Hepatic stellate cell (primary cell): ENCODE data around the gene LST1.
A peak's percentile ranks its signal among the peaks of the same experiment; 100 is the strongest.

Source experiments
- DNase-seq: peaks from one replicate; pipeline ENCODE4 v3.0.0; 2011; ENCODE audit warnings: low spot score

LST1 gene

DNA sequence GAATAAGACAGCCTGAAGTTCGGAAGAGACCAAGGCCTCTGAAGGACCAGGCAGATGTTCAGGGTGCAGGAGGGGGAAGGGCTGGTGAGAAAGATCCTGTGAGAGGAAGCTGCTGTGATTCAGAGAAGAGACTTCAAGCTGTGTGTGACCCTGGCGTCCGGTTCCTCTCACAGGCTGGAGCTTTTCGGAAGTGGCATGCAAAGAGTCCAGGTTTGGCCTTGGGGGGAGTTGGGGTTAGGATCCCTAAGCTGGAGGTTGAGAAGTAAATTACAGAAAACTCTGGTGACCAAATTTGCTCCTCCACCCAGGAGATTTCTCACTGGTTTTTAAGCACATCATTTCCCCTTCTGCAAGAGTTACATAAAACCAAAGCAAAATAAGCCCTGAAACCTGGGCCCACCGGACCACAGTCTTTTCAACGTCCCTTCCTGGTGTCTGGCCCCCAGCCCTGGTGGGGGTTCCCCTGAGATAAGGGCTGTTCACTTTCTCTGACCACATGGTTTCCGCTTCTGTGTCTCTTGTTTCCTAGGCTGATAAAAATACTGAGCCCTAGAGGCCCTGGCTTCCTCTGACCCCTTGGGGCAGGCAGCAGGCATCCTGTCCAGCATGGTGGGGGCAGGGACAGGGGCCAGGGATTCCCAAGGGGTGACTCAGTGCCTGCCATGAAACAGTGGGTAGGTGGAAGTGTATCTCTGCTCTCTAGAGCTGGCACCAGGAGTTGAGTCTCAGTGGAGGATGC is 25.9 kb upstream of the LST1 start:
- peak; percentile 72 for DNase-seq

DNA sequence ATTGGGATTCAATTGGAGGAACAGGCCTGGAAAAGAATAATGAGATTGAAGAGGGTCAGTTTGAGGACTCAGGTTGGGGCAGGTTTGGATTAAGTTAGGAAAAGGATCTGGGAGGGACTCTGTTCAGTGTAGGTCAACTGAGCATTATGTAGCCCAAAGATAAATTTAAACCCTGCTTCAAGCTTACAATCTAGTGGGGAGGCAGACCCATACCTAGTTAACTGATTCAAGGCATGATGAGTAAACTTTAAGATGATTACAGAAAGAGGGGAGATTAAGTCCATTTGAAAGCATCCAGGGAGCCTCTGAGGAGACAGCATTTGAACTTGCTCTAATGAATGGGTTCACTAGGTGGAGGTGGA is 25.4 kb upstream of the LST1 start:
- DNase-seq = no peak

DNA sequence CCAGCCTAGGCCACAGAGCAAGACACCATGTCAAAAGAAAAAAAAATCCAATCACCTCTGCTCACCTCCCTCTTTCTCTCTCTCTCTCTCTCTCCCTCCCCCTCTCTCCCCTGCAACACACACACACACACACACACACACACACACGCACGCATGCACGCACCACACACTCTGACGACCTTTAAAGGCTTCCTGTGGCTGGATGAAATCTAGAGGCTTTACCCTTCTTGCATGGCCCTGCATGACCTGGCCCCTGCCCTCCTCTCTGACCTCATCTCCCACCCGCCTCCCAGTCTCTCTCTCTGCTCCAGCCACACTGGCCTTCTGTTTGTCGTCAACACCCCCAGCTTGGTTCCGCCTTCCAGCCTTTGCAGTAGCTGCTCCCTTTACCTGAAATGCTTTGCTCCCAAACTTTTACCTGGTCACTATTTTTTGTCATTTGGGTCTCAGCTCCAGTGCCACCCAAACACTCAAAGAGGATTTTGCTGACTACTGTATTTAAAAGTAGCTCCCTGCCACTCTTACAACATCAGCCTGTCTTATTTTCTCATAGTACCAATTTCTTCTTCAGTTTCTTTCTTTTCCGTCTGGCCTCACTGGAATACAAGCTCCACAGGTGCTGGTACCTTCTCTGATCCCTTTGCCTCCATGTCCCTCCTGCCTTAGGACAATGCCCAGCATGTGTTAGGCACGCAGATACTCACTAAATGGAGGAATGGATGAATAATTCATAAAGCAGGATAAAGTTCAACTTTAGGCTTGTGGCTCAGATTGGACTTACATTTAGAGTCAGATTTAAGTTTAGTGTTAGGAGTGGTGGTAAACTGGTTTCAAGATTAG is 18.3 kb upstream of the LST1 start:
- DNase-seq = no peak

GRCh38 chr6:31568537-31568961 is 17.5 kb upstream of the LST1 start:
- DNase-seq = no peak

DNA sequence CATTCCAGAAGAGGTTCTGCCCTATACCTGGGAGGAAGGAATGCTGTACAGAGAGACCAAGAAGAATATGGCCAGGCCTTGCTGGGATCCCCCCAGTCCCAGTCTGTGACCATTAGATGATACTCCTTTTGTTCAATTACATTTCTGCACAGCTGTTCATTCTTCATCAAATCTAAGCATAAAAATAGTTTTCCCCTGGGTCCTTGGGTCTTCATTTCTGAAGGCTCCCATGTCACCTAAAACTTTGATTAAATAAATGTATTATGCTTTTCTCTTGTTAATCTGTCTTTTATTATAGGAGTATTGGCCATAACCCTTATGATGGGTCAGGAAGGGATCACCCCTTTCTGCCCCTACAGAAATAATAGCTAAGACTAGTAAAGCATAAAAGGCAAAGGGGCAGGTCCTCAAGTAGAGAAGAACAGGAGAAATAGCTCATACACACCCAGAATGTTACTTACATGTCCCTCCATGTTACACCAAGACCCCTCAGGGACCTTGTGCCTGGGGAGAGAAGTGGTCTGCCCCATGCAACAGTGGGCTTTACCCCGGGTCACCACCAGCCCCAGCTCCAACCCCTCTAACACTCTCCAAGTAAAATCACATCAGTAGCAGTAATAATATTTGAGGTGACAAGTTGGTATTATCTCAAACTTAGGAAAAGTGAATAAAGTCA is 16.1 kb upstream of the LST1 start:
- no peak for DNase-seq

DNA sequence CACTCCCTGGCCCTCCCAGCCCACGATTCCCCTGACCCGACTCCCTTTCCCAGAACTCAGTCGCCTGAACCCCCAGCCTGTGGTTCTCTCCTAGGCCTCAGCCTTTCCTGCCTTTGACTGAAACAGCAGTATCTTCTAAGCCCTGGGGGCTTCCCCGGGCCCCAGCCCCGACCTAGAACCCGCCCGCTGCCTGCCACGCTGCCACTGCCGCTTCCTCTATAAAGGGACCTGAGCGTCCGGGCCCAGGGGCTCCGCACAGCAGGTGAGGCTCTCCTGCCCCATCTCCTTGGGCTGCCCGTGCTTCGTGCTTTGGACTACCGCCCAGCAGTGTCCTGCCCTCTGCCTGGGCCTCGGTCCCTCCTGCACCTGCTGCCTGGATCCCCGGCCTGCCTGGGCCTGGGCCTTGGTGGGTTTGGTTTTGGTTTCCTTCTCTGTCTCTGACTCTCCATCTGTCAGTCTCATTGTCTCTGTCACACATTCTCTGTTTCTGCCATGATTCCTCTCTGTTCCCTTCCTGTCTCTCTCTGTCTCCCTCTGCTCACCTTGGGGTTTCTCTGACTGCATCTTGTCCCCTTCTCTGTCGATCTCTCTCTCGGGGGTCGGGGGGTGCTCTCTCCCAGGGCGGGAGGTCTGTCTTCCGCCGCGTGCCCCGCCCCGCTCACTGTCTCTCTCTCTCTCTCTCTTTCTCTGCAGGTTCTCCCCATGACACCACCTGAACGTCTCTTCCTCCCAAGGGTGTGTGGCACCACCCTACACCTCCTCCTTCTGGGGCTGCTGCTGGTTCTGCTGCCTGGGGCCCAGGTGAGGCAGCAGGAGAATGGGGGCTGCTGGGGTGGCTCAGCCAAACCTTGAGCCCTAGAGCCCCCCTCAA is 13.8 kb upstream of the LST1 start, which contains the start of gene LTA:
Gene LTA (plus strand): TSS at position 249 of the 871 bp plus-strand sequence. CDS start 454 bp downstream, at position 703.
- no peak for DNase-seq

DNA sequence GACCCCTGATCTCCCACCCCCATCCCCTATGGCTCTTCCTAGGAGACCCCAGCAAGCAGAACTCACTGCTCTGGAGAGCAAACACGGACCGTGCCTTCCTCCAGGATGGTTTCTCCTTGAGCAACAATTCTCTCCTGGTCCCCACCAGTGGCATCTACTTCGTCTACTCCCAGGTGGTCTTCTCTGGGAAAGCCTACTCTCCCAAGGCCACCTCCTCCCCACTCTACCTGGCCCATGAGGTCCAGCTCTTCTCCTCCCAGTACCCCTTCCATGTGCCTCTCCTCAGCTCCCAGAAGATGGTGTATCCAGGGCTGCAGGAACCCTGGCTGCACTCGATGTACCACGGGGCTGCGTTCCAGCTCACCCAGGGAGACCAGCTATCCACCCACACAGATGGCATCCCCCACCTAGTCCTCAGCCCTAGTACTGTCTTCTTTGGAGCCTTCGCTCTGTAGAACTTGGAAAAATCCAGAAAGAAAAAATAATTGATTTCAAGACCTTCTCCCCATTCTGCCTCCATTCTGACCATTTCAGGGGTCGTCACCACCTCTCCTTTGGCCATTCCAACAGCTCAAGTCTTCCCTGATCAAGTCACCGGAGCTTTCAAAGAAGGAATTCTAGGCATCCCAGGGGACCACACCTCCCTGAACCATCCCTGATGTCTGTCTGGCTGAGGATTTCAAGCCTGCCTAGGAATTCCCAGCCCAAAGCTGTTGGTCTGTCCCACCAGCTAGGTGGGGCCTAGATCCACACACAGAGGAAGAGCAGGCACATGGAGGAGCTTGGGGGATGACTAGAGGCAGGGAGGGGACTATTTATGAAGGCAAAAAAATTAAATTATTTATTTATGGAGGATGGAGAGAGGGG is 12.6 kb upstream of the LST1 start:
- DNase-seq = no peak

DNA sequence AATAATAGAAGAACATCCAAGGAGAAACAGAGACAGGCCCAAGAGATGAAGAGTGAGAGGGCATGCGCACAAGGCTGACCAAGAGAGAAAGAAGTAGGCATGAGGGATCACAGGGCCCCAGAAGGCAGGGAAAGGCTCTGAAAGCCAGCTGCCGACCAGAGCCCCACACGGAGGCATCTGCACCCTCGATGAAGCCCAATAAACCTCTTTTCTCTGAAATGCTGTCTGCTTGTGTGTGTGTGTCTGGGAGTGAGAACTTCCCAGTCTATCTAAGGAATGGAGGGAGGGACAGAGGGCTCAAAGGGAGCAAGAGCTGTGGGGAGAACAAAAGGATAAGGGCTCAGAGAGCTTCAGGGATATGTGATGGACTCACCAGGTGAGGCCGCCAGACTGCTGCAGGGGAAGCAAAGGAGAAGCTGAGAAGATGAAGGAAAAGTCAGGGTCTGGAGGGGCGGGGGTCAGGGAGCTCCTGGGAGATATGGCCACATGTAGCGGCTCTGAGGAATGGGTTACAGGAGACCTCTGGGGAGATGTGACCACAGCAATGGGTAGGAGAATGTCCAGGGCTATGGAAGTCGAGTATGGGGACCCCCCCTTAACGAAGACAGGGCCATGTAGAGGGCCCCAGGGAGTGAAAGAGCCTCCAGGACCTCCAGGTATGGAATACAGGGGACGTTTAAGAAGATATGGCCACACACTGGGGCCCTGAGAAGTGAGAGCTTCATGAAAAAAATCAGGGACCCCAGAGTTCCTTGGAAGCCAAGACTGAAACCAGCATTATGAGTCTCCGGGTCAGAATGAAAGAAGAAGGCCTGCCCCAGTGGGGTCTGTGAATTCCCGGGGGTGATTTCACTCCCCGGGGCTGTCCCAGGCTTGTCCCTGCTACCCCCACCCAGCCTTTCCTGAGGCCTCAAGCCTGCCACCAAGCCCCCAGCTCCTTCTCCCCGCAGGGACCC is 11.7 kb upstream of the LST1 start:
- DNase-seq = no peak

- DNase-seq = no peak
Observed at GRCh38 chr6:31575335-31575901, 10.7 kb upstream of the LST1 start, which contains the start of gene TNF. Gene TNF (plus strand): TSS chr6:31575565. CDS start chr6:31575742, 177 bp downstream.

- DNase-seq = no peak
Observed at GRCh38 chr6:31575952-31576685, 10.0 kb upstream of the LST1 start.

DNA sequence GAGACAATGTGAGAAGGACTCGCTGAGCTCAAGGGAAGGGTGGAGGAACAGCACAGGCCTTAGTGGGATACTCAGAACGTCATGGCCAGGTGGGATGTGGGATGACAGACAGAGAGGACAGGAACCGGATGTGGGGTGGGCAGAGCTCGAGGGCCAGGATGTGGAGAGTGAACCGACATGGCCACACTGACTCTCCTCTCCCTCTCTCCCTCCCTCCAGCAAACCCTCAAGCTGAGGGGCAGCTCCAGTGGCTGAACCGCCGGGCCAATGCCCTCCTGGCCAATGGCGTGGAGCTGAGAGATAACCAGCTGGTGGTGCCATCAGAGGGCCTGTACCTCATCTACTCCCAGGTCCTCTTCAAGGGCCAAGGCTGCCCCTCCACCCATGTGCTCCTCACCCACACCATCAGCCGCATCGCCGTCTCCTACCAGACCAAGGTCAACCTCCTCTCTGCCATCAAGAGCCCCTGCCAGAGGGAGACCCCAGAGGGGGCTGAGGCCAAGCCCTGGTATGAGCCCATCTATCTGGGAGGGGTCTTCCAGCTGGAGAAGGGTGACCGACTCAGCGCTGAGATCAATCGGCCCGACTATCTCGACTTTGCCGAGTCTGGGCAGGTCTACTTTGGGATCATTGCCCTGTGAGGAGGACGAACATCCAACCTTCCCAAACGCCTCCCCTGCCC is 9.0 kb upstream of the LST1 start:
- DNase-seq = no peak

DNA sequence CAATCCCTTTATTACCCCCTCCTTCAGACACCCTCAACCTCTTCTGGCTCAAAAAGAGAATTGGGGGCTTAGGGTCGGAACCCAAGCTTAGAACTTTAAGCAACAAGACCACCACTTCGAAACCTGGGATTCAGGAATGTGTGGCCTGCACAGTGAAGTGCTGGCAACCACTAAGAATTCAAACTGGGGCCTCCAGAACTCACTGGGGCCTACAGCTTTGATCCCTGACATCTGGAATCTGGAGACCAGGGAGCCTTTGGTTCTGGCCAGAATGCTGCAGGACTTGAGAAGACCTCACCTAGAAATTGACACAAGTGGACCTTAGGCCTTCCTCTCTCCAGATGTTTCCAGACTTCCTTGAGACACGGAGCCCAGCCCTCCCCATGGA is 8.5 kb upstream of the LST1 start:
- DNase-seq = no peak

DNA sequence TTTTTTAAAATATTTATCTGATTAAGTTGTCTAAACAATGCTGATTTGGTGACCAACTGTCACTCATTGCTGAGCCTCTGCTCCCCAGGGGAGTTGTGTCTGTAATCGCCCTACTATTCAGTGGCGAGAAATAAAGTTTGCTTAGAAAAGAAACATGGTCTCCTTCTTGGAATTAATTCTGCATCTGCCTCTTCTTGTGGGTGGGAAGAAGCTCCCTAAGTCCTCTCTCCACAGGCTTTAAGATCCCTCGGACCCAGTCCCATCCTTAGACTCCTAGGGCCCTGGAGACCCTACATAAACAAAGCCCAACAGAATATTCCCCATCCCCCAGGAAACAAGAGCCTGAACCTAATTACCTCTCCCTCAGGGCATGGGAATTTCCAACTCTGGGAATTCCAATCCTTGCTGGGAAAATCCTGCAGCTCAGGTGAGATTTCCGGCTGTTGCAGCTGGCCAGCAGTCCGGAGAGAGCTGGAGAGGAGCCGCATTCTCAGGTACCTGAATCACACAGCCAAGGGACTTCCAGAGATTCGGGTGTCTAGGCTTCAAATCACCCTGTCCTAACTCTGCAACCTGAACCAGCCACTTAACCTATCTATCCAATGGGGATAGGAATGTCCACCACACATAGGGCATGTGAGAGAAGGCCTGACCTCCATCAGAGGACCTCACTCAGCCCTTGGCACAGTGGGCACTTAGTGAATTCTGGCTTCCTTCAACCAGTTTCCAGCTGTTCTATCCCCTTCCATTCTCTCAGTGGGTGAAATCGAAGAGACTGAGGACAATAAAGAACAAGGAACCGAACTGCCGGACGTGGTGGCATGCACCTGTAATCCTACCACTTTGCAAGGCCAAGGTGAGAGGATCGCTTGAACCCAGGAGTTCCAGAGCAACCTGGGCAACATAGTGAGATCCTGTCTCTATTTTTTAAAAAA is 7.6 kb upstream of the LST1 start:
- DNase-seq = no peak

DNA sequence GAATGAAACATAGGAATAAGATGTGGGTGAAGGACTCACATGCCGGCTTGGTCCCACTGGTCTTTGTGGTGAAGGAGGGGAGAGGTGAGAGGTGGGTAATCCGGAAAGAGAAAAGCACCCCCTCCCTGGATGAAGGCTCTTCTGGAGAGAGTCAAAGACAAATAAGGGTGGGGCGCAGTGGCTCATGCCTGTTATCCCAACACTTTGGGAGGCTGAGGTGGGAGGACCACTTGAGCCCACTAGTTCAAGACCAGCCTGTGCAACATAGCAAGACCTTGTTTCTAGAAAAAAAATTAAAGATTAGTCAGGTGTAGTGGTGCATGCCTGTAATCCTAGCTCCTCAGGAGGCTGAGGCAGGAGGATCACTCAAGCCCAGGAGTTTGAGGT is 7.0 kb upstream of the LST1 start:
- no peak for DNase-seq

DNA sequence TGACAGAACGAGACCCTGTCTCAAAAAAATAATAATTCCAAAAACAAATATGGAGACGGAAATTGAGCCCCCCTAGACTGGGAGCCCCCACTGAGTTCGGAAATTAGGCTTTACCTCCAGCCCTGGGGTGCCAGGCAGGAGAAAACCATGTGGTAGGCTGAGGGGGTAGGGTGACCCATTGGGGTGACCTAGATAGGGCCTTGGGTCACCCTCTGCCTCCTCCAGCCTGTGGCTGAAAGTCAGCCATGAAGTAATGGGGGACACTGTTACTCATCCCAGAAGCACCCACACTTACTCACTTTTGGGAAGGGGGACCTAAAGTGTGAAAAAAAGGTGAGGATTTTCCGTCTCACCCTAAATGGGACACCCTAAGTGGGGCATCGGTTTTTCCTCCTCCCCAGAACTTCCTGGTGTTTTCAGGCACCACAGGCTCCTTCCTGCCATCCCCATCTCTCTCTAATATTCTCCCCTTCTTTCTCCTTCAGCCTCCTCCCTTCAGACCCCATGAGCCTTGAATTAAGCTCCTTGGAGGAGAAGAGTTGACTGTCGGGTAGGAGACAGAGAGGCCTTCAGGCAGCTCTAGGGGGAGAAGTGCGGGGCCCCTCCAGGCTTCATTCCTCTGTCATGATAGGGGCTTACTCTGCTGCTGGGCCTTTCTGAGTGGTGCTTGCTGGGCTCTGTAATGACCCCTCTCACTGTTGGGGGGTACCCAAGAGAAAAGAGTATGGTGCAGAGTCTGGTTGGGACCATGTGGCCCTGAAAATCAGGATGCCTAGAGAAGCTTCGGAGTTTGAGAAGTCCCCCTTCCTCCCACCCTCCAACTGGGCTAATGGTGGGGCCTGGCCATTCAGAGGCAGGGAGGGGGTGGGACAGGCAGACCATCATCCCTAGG is 6.3 kb upstream of the LST1 start:
- no peak for DNase-seq

- DNase-seq = no peak
Observed at GRCh38 chr6:31580438-31580740, 5.7 kb upstream of the LST1 start.
